ENCODE measurements around the gene MPZL3.

Gene MPZL3

GRCh38 chr11:118239509-118240205, 12.5 kb downstream of the MPZL3 start:
- Histone ChIP-seq H3K4me2 (ENCODE audit: insufficient read depth, low read length) (no peak overlapping the region), H3K79me2 (ENCODE audit: insufficient read depth, low read length) (no peaks in the 10 kb centered on the region), H3K27ac (ENCODE audit: low read length) (no peak overlapping the region), H3K9ac (ENCODE audit: low read depth, low read length) (no peak overlapping the region), H4K20me1 (ENCODE audit: insufficient read depth, low read length) (no peaks in the 10 kb centered on the region), H3K36me3 (ENCODE audit: insufficient read depth, low read length) (no peaks in the 10 kb centered on the region), H3K27me3 (ENCODE audit: insufficient read depth, low read length, poor library complexity) (no peaks in the 10 kb centered on the region), H2AFZ (ENCODE audit: low read depth, low read length) (no peak overlapping the region), H3K4me1 (ENCODE audit: insufficient read depth, low read length) (no peaks in the 10 kb centered on the region), H3K9me3 (ENCODE audit: insufficient read depth, low read length, severe bottlenecking) (no peaks in the 10 kb centered on the region), H3K4me3 (ENCODE audit: low read depth in 1 of 2, low read length in 2 of 2) (no peak overlapping the region)
- ATAC-seq (ENCODE audit: insufficient read depth, low read depth): no peak
- TF ChIP-seq CTCF (IDR thresholded peaks at IDR 0.05; ENCODE audit: borderline replicate concordance, extremely low read depth, low read length, poor library complexity, severe bottlenecking) (no peak), EZH2 (IDR thresholded peaks at IDR 0.05; ENCODE audit: borderline replicate concordance, low read depth, low read length, severe bottlenecking) (no peak)
- DNase-seq: no peak

- Histone ChIP-seq H3K4me2 (ENCODE audit: insufficient read depth, low read length) (no peak overlapping the region), H3K79me2 (ENCODE audit: insufficient read depth, low read length) (no peaks in the 10 kb centered on the region), H3K9me3 (ENCODE audit: insufficient read depth, low read length, severe bottlenecking) (no peaks in the 10 kb centered on the region), H3K9ac (ENCODE audit: low read depth, low read length) (no peak overlapping the region), H3K36me3 (ENCODE audit: insufficient read depth, low read length) (no peaks in the 10 kb centered on the region), H4K20me1 (ENCODE audit: insufficient read depth, low read length) (no peaks in the 10 kb centered on the region), H3K4me3 (ENCODE audit: low read depth in 1 of 2, low read length in 2 of 2) (no peak overlapping the region), H2AFZ (ENCODE audit: low read depth, low read length) (no peak overlapping the region), H3K4me1 (ENCODE audit: insufficient read depth, low read length) (no peaks in the 10 kb centered on the region), H3K27ac (ENCODE audit: low read length) (no peak overlapping the region), H3K27me3 (ENCODE audit: insufficient read depth, low read length, poor library complexity) (no peaks in the 10 kb centered on the region)
- TF ChIP-seq CTCF (IDR thresholded peaks at IDR 0.05; ENCODE audit: borderline replicate concordance, extremely low read depth, low read length, poor library complexity, severe bottlenecking): no peak
- TF ChIP-seq EZH2 (IDR thresholded peaks at IDR 0.05; ENCODE audit: borderline replicate concordance, low read depth, low read length, severe bottlenecking): no peak
- ATAC-seq (ENCODE audit: insufficient read depth, low read depth) (no peak), DNase-seq (no peak)
Measured at GRCh38 chr11:118238929-118239328, 13.2 kb downstream of the MPZL3 start.

- ATAC-seq (ENCODE audit: insufficient read depth, low read depth) (no peak), DNase-seq (no peak)
- Histone ChIP-seq H4K20me1 (ENCODE audit: insufficient read depth, low read length) (no peaks in the 10 kb centered on the region), H3K27me3 (ENCODE audit: insufficient read depth, low read length, poor library complexity) (no peaks in the 10 kb centered on the region), H3K4me1 (ENCODE audit: insufficient read depth, low read length) (no peaks in the 10 kb centered on the region), H3K4me3 (ENCODE audit: low read depth in 1 of 2, low read length in 2 of 2) (no peak overlapping the region), H3K9ac (ENCODE audit: low read depth, low read length) (no peak overlapping the region), H3K4me2 (ENCODE audit: insufficient read depth, low read length) (no peak overlapping the region), H3K79me2 (ENCODE audit: insufficient read depth, low read length) (no peaks in the 10 kb centered on the region), H3K9me3 (ENCODE audit: insufficient read depth, low read length, severe bottlenecking) (no peaks in the 10 kb centered on the region), H3K27ac (ENCODE audit: low read length) (no peak overlapping the region), H2AFZ (ENCODE audit: low read depth, low read length) (no peak overlapping the region), H3K36me3 (ENCODE audit: insufficient read depth, low read length) (no peaks in the 10 kb centered on the region)
- TF ChIP-seq CTCF (IDR thresholded peaks at IDR 0.05; ENCODE audit: borderline replicate concordance, extremely low read depth, low read length, poor library complexity, severe bottlenecking) (no peak), EZH2 (IDR thresholded peaks at IDR 0.05; ENCODE audit: borderline replicate concordance, low read depth, low read length, severe bottlenecking) (no peak)
Measured at GRCh38 chr11:118238421-118238820, 13.7 kb downstream of the MPZL3 start.

Measured in DND-41 (cell line).